ENCODE data around the gene UBE2E2. TPM values are rescaled to one million over a fixed set of nuclear protein-coding genes. Genes with fewer than 3 reads are reported as not detected.

The UBE2E2 gene
- total RNA-seq, 1 donor from 2014 or later: 89.8 TPM

DNA sequence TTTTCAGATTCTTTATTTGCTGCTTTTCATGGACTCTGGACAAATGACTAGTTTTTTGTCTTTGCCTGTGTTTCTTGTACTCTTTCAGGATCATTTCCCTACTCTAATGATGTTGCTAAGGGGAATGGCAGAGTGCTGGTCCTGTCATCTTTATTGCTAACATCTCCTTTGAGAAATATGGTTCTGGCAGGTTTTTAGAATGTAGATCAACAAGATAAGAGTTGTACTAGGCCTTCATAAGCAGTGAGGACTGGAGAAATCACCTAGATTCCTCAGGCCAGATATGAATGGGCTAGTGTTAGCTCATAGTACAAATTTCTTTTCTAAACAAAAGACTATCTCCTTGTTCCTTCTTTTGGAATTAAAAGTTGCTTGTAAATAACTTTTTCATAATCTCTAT, 156.0 kb downstream of the UBE2E2 start:
- no peak for DNase-seq (ENCODE audit: low spot score)
- Histone ChIP-seq H3K27me3 (no peaks in the 10 kb centered on the region), H3K36me3 (peaks cover 6% of the 10 kb centered on the region), H2AFZ (replicated peaks) (no peak overlapping the region), H3K4me3 (no peak overlapping the region), H3K4me2 (no peak overlapping the region), H3K4me1 (no peaks in the 10 kb centered on the region), H4K20me1 (ENCODE audit: low read depth) (no peaks in the 10 kb centered on the region), H3K9me3 (ENCODE audit: low read depth) (peaks cover 9% of the 10 kb centered on the region), H3F3A (ENCODE audit: low read depth) (no peaks in the 10 kb centered on the region), H3K9ac (no peak overlapping the region), H3K79me2 (ENCODE audit: low read depth) (no peaks in the 10 kb centered on the region), H3K27ac (no peak overlapping the region)
- Mint-ChIP-seq H3K9me3 (peaks cover 9% of the 10 kb centered on the region), H3K36me3 (no peaks in the 10 kb centered on the region), H3K4me1 (no peaks in the 10 kb centered on the region), H3K4me3 (no peak overlapping the region), H3K27me3 (ENCODE audit: insufficient read depth, low read depth) (no peaks in the 10 kb centered on the region), H3K27ac (no peak overlapping the region)
- no peak for TF ChIP-seq EZH2phosphoT487 (IDR thresholded peaks at IDR 0.05)
- TF ChIP-seq, protein P1, sequence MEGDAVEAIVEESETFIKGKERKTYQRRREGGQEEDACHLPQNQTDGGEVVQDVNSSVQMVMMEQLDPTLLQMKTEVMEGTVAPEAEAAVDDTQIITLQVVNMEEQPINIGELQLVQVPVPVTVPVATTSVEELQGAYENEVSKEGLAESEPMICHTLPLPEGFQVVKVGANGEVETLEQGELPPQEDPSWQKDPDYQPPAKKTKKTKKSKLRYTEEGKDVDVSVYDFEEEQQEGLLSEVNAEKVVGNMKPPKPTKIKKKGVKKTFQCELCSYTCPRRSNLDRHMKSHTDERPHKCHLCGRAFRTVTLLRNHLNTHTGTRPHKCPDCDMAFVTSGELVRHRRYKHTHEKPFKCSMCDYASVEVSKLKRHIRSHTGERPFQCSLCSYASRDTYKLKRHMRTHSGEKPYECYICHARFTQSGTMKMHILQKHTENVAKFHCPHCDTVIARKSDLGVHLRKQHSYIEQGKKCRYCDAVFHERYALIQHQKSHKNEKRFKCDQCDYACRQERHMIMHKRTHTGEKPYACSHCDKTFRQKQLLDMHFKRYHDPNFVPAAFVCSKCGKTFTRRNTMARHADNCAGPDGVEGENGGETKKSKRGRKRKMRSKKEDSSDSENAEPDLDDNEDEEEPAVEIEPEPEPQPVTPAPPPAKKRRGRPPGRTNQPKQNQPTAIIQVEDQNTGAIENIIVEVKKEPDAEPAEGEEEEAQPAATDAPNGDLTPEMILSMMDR (IDR thresholded peaks at IDR 0.05): no peak
- TF ChIP-seq EZH2 (IDR thresholded peaks at IDR 0.05): no peak

DNA sequence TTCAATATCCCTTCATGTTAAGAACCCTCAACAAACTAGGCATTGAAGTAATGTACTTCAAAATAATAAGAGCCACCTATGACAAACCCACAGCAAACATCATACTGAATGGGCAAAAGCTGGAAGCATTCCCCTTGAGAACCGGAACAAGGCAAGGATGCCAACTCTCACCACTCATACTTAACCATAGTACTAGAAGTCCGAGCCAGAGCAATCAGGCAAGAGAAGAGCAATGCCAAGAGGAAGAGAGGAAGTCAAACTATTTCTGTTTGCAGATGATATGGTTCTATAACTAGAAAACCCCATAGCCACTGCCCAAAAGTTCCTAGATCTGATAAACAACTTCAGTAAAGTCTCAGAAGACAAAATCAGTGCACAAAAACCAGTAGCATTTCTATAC, 161.9 kb downstream of the UBE2E2 start:
- Histone ChIP-seq H3F3A (ENCODE audit: low read depth) (no peaks in the 10 kb centered on the region), H3K27me3 (no peaks in the 10 kb centered on the region), H3K79me2 (ENCODE audit: low read depth) (peaks cover 12% of the 10 kb centered on the region), H2AFZ (replicated peaks) (no peak overlapping the region), H3K27ac (no peak overlapping the region), H3K4me3 (no peak overlapping the region), H3K4me1 (no peaks in the 10 kb centered on the region), H3K36me3 (peaks cover 6% of the 10 kb centered on the region), H4K20me1 (ENCODE audit: low read depth) (no peaks in the 10 kb centered on the region), H3K4me2 (no peak overlapping the region), H3K9ac (no peak overlapping the region), H3K9me3 (ENCODE audit: low read depth) (peaks cover 8% of the 10 kb centered on the region)
- H3K27me3 Mint-ChIP-seq (ENCODE audit: insufficient read depth, low read depth): no peaks in the 10 kb centered on the region
- no peak overlapping the region for H3K27ac Mint-ChIP-seq
- H3K4me1 Mint-ChIP-seq: peaks cover 4% of the 10 kb centered on the region
- DNase-seq (ENCODE audit: low spot score): no peak
- no peak overlapping the region for H3K4me3 Mint-ChIP-seq
- H3K9me3 Mint-ChIP-seq: peaks cover 13% of the 10 kb centered on the region
- TF ChIP-seq EZH2phosphoT487 (IDR thresholded peaks at IDR 0.05): no peak
- no peak for TF ChIP-seq EZH2 (IDR thresholded peaks at IDR 0.05)
- TF ChIP-seq, protein P1 (IDR thresholded peaks at IDR 0.05): no peak
- no peaks in the 10 kb centered on the region for H3K36me3 Mint-ChIP-seq

DNA sequence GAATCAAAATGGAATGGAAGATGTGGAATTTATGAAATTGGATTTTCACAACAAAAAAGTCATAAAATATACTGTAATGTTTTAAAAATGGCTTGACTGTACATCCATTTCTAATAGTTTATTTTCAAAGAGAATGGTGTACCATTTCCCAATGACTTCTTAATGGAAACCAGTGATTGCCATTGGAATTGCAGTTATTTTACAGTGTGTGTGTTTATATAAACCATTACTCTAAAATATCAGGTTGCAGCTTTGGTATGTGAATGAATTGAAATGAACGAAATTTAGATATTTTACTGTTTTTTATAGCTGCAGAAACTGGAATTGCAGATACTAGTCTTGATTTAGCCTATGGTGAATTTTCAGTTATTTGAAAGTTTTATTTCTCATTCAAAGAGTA, 165.6 kb downstream of the UBE2E2 start:
- no peak overlapping the region for H3K27ac Mint-ChIP-seq
- TF ChIP-seq, protein P1 (IDR thresholded peaks at IDR 0.05): no peak
- TF ChIP-seq EZH2phosphoT487 (IDR thresholded peaks at IDR 0.05) (no peak), EZH2 (IDR thresholded peaks at IDR 0.05) (no peak)
- H3F3A ChIP-seq (ENCODE audit: low read depth): peaks cover 7% of the 10 kb centered on the region
- H3K36me3 Mint-ChIP-seq: no peaks in the 10 kb centered on the region
- H4K20me1 ChIP-seq (ENCODE audit: low read depth): peaks cover 12% of the 10 kb centered on the region
- no peak overlapping the region for H3K4me2 ChIP-seq
- DNase-seq (ENCODE audit: low spot score): no peak
- H3K27ac ChIP-seq: no peak overlapping the region
- no peak overlapping the region for H3K9ac ChIP-seq
- H3K79me2 ChIP-seq (ENCODE audit: low read depth): peaks cover 20% of the 10 kb centered on the region
- peaks cover 22% of the 10 kb centered on the region for H3K4me1 Mint-ChIP-seq
- H3K9me3 Mint-ChIP-seq: peaks cover 9% of the 10 kb centered on the region
- H2AFZ ChIP-seq (replicated peaks): no peak overlapping the region
- H3K4me3 Mint-ChIP-seq: no peak overlapping the region
- H3K36me3 ChIP-seq: no peaks in the 10 kb centered on the region
- no peaks in the 10 kb centered on the region for H3K9me3 ChIP-seq (ENCODE audit: low read depth)
- H3K4me1 ChIP-seq: peaks cover 18% of the 10 kb centered on the region
- no peaks in the 10 kb centered on the region for H3K27me3 ChIP-seq
- no peaks in the 10 kb centered on the region for H3K27me3 Mint-ChIP-seq (ENCODE audit: insufficient read depth, low read depth)
- no peak overlapping the region for H3K4me3 ChIP-seq
